PC-9 (cell line): ENCODE data around the gene DNAJA4. TPM values are rescaled to one million over a fixed set of nuclear protein-coding genes. Genes with fewer than 3 reads are reported as not detected.

Experiments
- BruUV-seq: library from RNA; stranded (reverse); fragments of 400-500 nt; replicated peaks from 2 replicates; lab custom pipeline; 2021; lab: Mats Ljungman, UMichigan
- CTCF ChIA-PET: fragments of 300-600 bp; sonication (Branson Sonifier 250); formaldehyde crosslinking; loops from one replicate; lab custom pipeline; 2022; ENCODE audit warnings: antibody characterized with exemption; lab: Charles Lee
- POLR2A ChIA-PET: fragments of 300-600 bp; sonication (Branson Sonifier 250); formaldehyde crosslinking; loops from one replicate; lab custom pipeline; 2022; ENCODE audit warnings: antibody characterized with exemption; ENCODE audit not compliant: unreplicated experiment; lab: Charles Lee
- DNase-seq, 2 experiments: peaks; one replicate each; pipeline versions ENCODE4 v3.0.0 to v3.0.0-alpha.2; 2015 to 2022; ENCODE audit warnings: mixed read lengths in 1 of 2
- H2AFZ ChIP-seq: fragments of 200-600 bp; sonication (generic); 2 replicates; pipeline ENCODE4 v1.8.1; 2017; ENCODE audit warnings: antibody characterized with exemption
- H3F3A ChIP-seq: fragments of 200-600 bp; sonication (generic); 2 replicates; pipeline ENCODE4 v1.8.1; 2017; ENCODE audit warnings: antibody characterized with exemption, mild to moderate bottlenecking, low read depth; ENCODE audit not compliant: insufficient read depth
- H3K27ac ChIP-seq: fragments of 200-600 bp; sonication (generic); 2 replicates; pipeline ENCODE4 v1.6.1; 2016; ENCODE audit warnings: mixed run types
- H3K27me3 ChIP-seq: fragments of 200-600 bp; sonication (generic); 2 replicates; pipeline ENCODE4 v1.6.1; 2016; ENCODE audit warnings: low read depth, mixed run types; ENCODE audit not compliant: insufficient read depth
- H3K36me3 ChIP-seq: fragments of 200-600 bp; sonication (generic); 2 replicates; pipeline ENCODE4 v1.6.1; 2016; ENCODE audit warnings: low read depth, mixed run types
- H3K4me1 ChIP-seq: fragments of 200-600 bp; sonication (generic); replicated peaks from 2 replicates; pipeline ENCODE4 v1.6.1; 2016; ENCODE audit warnings: mixed run types; ENCODE audit not compliant: insufficient read depth
- H3K4me2 ChIP-seq: fragments of 200-600 bp; sonication (generic); 2 replicates; pipeline ENCODE4 v1.6.1; 2017; ENCODE audit warnings: mixed run types
- H3K4me3 ChIP-seq: fragments of 200-600 bp; sonication (generic); 2 replicates; pipeline ENCODE4 v1.6.1; 2016; ENCODE audit warnings: mixed run types
- H3K79me2 ChIP-seq: fragments of 200-600 bp; sonication (generic); 2 replicates; pipeline ENCODE4 v1.6.1; 2017; ENCODE audit warnings: low read depth, mixed run types
- H3K9me2 ChIP-seq: fragments of 200-600 bp; sonication (generic); 2 replicates; pipeline ENCODE4 v1.8.1; 2017; ENCODE audit warnings: mild to moderate bottlenecking; ENCODE audit not compliant: insufficient read depth
- H3K9me3 ChIP-seq: fragments of 200-600 bp; sonication (generic); 2 replicates; pipeline ENCODE4 v1.8.1; 2016; ENCODE audit warnings: low read depth; ENCODE audit not compliant: insufficient read depth
- H4K20me1 ChIP-seq: fragments of 200-600 bp; sonication (generic); 2 replicates; pipeline ENCODE4 v1.8.1; 2017; ENCODE audit not compliant: insufficient read depth
- CTCF ChIP-seq: fragments of 200-600 bp; sonication (generic); conservative IDR thresholded peaks from 2 replicates; pipeline ENCODE4 v1.6.1; 2017; ENCODE audit warnings: mixed run types, antibody characterized with exemption, mild to moderate bottlenecking, moderate library complexity
- EZH2 ChIP-seq: fragments of 200-600 bp; sonication (generic); IDR thresholded peaks from 2 replicates; pipeline ENCODE4 v1.8.0; 2017; ENCODE audit warnings: antibody characterized with exemption, low read depth
- intact Hi-C: fragments of 100-400 bp; cut with micrococcal nuclease; formaldehyde crosslinking; loops from one replicate; pipeline ENCODE4 v1.10.0; 2022; ENCODE audit not compliant: unreplicated experiment
- total RNA-seq: library from RNA; stranded (reverse); gene quantifications from 2 replicates; pipeline ENCODE4 v1.2.3, GENCODE V29; 2021

Gene DNAJA4
- total RNA-seq, 1 experiment from 2014 or later, result 0.35 TPM

GRCh38 chr15:78247911-78248310, 16.5 kb upstream of the DNAJA4 start:
- no peak for DNase-seq
- Histone ChIP-seq H3K9me2 (no peaks in the 10 kb centered on the region), H3K9me3 (no peaks in the 10 kb centered on the region), H4K20me1 (no peaks in the 10 kb centered on the region; the same call in 1 of the 2 replicates), H3K4me1 (no peaks in the 10 kb centered on the region), H3K36me3 (no peaks in the 10 kb centered on the region), H3F3A (no peaks in the 10 kb centered on the region), H3K4me3 (no peak overlapping the region), H3K79me2 (no peaks in the 10 kb centered on the region), H3K27ac (no peak overlapping the region), H3K27me3 (no peaks in the 10 kb centered on the region), H2AFZ (no peak overlapping the region), H3K4me2 (no peak overlapping the region)
- intact Hi-C loops, result loop anchor here (10.0 kb wide), 1 partner anchor 177 kb away; no protein-coding TSS in a partner anchor
- no peak for TF ChIP-seq EZH2
- no peak for TF ChIP-seq CTCF
- POLR2A ChIA-PET, result interaction anchor here (0.6 kb wide), 1 partner anchor 52 kb away, joined by 3 read pairs; the partner anchor contains the start of gene SKIC8
- CTCF ChIA-PET, result no interaction called here
- BruUV-seq, result no TSS peak

- H3K27ac ChIP-seq, result no peak overlapping the region
- no peaks in the 10 kb centered on the region; the same call in 1 of the 2 replicates for H4K20me1 ChIP-seq
- intact Hi-C loops, result loop anchor here (10.0 kb wide), 1 partner anchor 176 kb away; no protein-coding TSS in a partner anchor
- H3K9me3 ChIP-seq, result no peaks in the 10 kb centered on the region
- POLR2A ChIA-PET, result no interaction called here
- no peaks in the 10 kb centered on the region for H3K27me3 ChIP-seq
- H3K36me3 ChIP-seq, result no peaks in the 10 kb centered on the region
- no peaks in the 10 kb centered on the region for H3K79me2 ChIP-seq
- CTCF ChIA-PET, result no interaction called here
- no peak overlapping the region for H3K4me3 ChIP-seq
- H3K4me2 ChIP-seq, result no peak overlapping the region
- no peaks in the 10 kb centered on the region for H3K4me1 ChIP-seq
- no peaks in the 10 kb centered on the region for H3F3A ChIP-seq
- no peaks in the 10 kb centered on the region for H3K9me2 ChIP-seq
- no TSS peak for BruUV-seq
- TF ChIP-seq CTCF, result no peak
- DNase-seq, result no peak
- no peak overlapping the region for H2AFZ ChIP-seq
Observed at GRCh38 chr15:78249131-78249530, 15.2 kb upstream of the DNAJA4 start.

GRCh38 chr15:78251136-78251535, 13.2 kb upstream of the DNAJA4 start:
- Histone ChIP-seq H3K27me3 (no peaks in the 10 kb centered on the region), H3K4me1 (no peaks in the 10 kb centered on the region), H3K79me2 (no peaks in the 10 kb centered on the region), H3F3A (no peaks in the 10 kb centered on the region), H4K20me1 (no peaks in the 10 kb centered on the region; the same call in 1 of the 2 replicates), H3K36me3 (no peaks in the 10 kb centered on the region), H3K4me2 (no peak overlapping the region), H3K4me3 (no peak overlapping the region), H3K9me2 (no peaks in the 10 kb centered on the region), H2AFZ (no peak overlapping the region), H3K9me3 (no peaks in the 10 kb centered on the region), H3K27ac (no peak overlapping the region)
- DNase-seq, result no peak
- POLR2A ChIA-PET, result no interaction called here
- TF ChIP-seq EZH2 (no peak), CTCF (no peak)
- no TSS peak for BruUV-seq
- intact Hi-C loops, result no loop called here
- CTCF ChIA-PET, result interaction anchor here (0.5 kb wide), 1 partner anchor 11 kb away, joined by 3 read pairs; no protein-coding TSS in a partner anchor
